LNCaP clone FGC (cell line): ENCODE data around the gene TM9SF1.

Experiments
- DNase-seq: peaks from one replicate; pipeline ENCODE4 v3.0.0-alpha.2; 2011; ENCODE audit warnings: low read depth
- H3K4me3 ChIP-seq: 2 replicates; pipeline ENCODE4 v1.5.1; 2011; ENCODE audit warnings: mild to moderate bottlenecking, low read depth, low read length, control low read depth
- TF ChIP-seq, protein P1 (sequence below): IDR thresholded peaks from 2 replicates; pipeline ENCODE4 v1.5.1; 2012; ENCODE audit warnings: mild to moderate bottlenecking; ENCODE audit not compliant: control insufficient read depth, insufficient read depth; ENCODE audit errors: extremely low read depth

Gene TM9SF1

DNA sequence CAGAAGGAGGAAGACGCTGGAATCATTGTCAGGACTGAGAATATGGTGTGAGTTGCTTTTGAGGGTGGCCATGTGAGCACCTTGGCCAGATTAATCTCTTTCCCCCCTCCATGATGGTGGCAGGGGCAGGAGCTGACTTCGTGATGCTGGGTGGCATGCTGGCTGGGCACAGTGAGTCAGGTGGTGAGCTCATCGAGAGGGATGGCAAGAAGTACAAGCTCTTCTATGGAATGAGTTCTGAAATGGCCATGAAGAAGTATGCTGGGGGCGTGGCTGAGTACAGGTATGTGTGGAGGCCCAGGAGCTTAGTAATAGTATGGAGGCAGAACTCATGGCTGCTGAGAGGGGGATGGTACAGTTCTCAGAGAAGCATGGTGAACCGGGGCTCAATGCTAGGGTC, 42.9 kb upstream of the TM9SF1 start:
- TF ChIP-seq, protein P1, sequence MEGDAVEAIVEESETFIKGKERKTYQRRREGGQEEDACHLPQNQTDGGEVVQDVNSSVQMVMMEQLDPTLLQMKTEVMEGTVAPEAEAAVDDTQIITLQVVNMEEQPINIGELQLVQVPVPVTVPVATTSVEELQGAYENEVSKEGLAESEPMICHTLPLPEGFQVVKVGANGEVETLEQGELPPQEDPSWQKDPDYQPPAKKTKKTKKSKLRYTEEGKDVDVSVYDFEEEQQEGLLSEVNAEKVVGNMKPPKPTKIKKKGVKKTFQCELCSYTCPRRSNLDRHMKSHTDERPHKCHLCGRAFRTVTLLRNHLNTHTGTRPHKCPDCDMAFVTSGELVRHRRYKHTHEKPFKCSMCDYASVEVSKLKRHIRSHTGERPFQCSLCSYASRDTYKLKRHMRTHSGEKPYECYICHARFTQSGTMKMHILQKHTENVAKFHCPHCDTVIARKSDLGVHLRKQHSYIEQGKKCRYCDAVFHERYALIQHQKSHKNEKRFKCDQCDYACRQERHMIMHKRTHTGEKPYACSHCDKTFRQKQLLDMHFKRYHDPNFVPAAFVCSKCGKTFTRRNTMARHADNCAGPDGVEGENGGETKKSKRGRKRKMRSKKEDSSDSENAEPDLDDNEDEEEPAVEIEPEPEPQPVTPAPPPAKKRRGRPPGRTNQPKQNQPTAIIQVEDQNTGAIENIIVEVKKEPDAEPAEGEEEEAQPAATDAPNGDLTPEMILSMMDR, result no peak
- no peak for DNase-seq
- H3K4me3 ChIP-seq, result no peak overlapping the region

DNA sequence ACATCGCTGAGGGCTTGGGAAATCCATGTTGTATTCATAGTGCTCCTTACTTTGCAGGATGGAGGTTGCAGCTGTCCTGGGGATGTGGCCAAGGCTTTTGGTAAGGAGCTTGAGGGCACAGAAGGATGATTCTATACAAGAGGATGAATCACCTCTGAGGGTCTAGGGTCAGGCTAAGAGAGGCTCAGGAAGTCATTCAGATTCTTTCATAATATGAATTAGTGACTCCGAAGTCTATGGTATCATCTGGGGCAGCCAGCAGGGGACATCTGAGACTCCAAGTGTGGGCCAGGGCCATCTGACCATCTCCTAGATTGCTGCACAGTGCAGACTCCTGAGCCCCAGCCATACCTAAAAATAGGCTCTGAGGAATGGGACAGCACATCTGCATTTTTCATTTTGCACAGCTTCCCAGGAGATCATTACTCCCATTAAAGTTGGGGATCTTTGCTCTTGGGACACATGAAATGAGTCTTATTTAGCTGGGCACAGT, 42.3 kb upstream of the TM9SF1 start:
- no peak overlapping the region for H3K4me3 ChIP-seq
- TF ChIP-seq, protein P1, result no peak

DNA sequence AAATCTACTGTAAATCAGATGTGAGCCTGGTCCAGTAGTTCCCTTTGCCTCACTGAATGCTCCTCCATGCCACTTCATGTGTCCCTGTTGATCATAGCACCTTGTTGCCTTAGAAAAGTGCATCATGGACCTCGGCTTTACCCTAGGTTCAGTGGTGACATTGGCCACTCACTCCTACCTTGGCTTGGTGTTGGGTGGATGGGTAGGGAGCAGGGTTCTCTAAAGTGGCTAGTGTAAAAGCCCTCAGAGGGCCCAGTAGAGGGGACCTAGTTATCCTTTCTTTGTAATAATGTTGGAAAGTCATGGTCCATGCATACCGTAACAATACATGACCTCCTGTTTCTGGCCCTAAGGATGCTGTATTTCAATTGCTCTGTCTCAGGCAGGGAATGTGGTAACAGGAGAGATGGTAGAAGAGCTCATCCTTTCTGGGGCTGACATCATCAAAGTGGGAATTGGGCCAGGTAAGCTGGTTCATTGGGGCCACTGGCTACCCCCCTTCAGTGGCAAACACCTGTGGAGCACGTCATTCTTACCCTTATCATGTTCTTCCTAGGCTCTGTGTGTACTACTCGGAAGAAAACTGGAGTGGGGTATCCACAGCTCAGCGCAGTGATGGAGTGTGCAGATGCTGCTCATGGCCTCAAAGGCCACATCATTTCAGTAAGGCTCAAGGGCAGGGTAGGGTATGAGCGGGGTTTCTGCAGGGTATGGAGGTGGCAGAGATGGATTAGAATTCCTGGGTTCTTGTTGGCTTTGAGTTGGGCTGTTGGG, 41.6 kb upstream of the TM9SF1 start:
- no peak overlapping the region for H3K4me3 ChIP-seq
- no peak for DNase-seq
- TF ChIP-seq, protein P1, result no peak

More for the DNA sequence above, 42.3 kb upstream of the TM9SF1 start:
- DNase-seq, result no peak

GRCh38 chr14:24235804-24236688, 40.8 kb upstream of the TM9SF1 start:
- no peak overlapping the region for H3K4me3 ChIP-seq
- TF ChIP-seq, protein P1, result no peak
- no peak for DNase-seq

GRCh38 chr14:24234095-24235005, 39.1 kb upstream of the TM9SF1 start:
- no peak overlapping the region for H3K4me3 ChIP-seq
- TF ChIP-seq, protein P1, result no peak
- DNase-seq, result no peak

GRCh38 chr14:24233538-24233866, 38.3 kb upstream of the TM9SF1 start:
- TF ChIP-seq, protein P1, result no peak
- no peak for DNase-seq
- H3K4me3 ChIP-seq, result peak overlapping the region; percentile 80
